ENCODE results near the gene OXNAD1.

The OXNAD1 gene

DNA sequence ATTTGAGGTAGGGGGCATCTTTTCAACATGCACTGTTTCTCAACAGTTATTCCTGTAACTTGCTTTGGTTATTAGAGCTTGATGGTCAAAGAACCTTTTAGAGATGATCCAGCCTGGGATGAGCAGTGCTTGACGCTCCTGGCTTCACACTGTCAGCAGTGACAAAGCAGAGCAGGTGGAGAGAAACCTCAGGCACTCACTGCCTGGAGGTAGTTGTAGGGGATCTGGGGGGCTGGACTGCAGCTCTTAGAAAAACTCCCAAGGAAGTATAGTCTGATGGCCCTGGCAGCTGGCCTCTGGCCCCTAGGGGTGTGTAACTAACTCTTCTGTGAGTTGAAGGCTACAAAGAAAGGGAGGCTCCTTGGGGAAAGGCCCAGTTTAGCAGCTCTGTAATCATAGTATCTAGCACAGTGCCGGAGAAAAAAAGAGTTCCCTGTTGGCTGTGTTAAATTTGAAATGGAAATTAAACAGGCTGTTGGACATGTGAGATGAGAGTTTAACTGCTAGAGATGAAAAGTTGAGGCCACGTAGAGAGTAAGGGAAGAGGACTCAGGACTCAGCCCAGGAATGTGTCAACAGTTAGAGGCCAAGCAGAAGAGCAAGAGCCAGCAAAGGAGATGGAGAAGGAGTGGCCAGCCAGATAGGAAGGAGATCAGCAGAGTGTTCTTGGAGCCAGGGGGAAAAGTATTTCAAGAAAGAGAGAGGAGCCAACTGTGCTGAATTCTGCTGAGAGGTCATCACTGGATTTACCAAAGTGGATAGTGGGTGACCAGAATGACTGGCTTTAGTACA, 14.2 kb downstream of the OXNAD1 start:
- no peak for DNase-seq
- H3K4me1 Mint-ChIP-seq: no peaks in the 10 kb centered on the region
- TF ChIP-seq CTCF (IDR thresholded peaks at IDR 0.05): no peak
- peaks cover 24% of the 10 kb centered on the region for H3K36me3 Mint-ChIP-seq (ENCODE audit: low read depth)
- H3K4me3 Mint-ChIP-seq: no peak overlapping the region
- no peak overlapping the region for H3K27ac Mint-ChIP-seq
- no peaks in the 10 kb centered on the region for H3K27me3 Mint-ChIP-seq (ENCODE audit: low read depth, poor library complexity)
- H3K9me3 Mint-ChIP-seq: no peaks in the 10 kb centered on the region

- no peak overlapping the region for H3K27ac Mint-ChIP-seq
- DNase-seq: no peak
Observed at GRCh38 chr3:16280671-16281070, 15.7 kb downstream of the OXNAD1 start.

GRCh38 chr3:16284633-16285032, 19.6 kb downstream of the OXNAD1 start:
- no peak for DNase-seq
- Mint-ChIP-seq H3K27me3 (ENCODE audit: low read depth, poor library complexity) (no peaks in the 10 kb centered on the region), H3K27ac (peak overlapping the region; percentile 7), H3K4me1 (peaks cover 6% of the 10 kb centered on the region), H3K36me3 (ENCODE audit: low read depth) (peaks cover 17% of the 10 kb centered on the region), H3K4me3 (no peak overlapping the region), H3K9me3 (no peaks in the 10 kb centered on the region)
- TF ChIP-seq CTCF (IDR thresholded peaks at IDR 0.05): no peak

More at GRCh38 chr3:16280671-16281070, 15.7 kb downstream of the OXNAD1 start:
- Mint-ChIP-seq H3K36me3 (ENCODE audit: low read depth) (peaks cover 24% of the 10 kb centered on the region), H3K4me3 (no peak overlapping the region), H3K4me1 (no peaks in the 10 kb centered on the region), H3K9me3 (no peaks in the 10 kb centered on the region), H3K27me3 (ENCODE audit: low read depth, poor library complexity) (no peaks in the 10 kb centered on the region)
- no peak for TF ChIP-seq CTCF (IDR thresholded peaks at IDR 0.05)

DNA sequence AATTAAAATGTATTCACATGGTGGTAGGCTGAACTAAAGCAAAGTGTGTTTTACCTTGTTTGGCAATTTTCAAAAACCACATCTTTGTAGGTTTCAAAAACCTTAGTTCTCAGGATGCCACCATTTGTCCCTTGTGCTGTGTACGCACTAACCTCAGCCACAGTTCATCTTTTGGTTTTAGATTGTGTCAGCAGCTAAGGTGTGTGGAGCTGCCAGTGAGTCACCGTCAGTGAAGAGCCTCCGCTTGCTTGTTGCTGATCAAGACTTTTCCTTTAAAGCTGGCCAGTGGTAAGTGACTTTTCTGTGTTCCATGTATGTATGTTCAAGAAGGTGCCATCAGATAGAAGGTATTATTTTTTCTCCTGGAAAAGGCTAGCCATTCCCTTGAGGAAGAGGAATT, 21.1 kb downstream of the OXNAD1 start:
- peaks cover 26% of the 10 kb centered on the region for H3K36me3 Mint-ChIP-seq (ENCODE audit: low read depth)
- no peak overlapping the region for H3K4me3 Mint-ChIP-seq
- H3K27me3 Mint-ChIP-seq (ENCODE audit: low read depth, poor library complexity): no peaks in the 10 kb centered on the region
- no peak overlapping the region for H3K27ac Mint-ChIP-seq
- no peak for DNase-seq
- H3K9me3 Mint-ChIP-seq: no peaks in the 10 kb centered on the region
- H3K4me1 Mint-ChIP-seq: peaks cover 6% of the 10 kb centered on the region
- TF ChIP-seq CTCF (IDR thresholded peaks at IDR 0.05): no peak

DNA sequence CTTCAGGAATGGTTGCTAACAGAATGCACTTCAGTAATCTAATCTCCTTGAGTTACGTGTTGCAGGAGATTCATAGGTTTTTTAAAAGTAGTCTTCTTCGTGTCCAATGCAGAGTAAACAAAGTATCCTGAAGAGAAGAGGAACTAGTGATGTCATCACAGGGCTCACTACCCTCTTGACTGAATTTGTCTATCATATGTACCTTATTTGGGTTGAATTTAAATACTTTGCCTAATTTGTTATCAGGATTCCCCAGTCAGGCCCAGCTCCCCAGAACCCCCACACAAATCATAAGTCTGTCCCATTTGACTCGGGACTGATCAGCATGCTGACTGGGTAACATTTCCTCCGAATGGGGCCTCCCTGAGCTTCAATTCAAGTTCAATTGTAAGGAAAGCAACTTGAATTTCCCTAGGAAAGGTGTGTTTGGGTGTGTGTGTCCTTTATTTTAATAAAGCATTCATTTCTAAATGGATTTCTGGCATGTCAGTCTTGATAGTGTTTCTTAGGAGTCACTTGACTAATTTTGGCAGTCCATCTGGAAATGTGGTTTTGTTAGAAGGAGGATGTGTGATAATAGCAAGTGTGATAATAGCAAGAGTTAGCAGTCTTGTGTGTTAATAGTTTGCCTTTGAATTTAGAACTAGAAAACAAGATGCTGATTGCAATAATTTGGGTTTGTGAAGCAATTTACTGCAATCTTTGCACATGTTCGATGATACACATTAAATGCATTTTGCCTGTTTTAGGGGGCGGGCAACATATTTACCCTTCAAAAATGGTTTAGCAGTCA, 21.9 kb downstream of the OXNAD1 start:
- H3K4me3 Mint-ChIP-seq: no peak overlapping the region
- no peak for DNase-seq
- H3K36me3 Mint-ChIP-seq (ENCODE audit: low read depth): peaks cover 34% of the 10 kb centered on the region
- H3K27ac Mint-ChIP-seq: no peak overlapping the region
- no peaks in the 10 kb centered on the region for H3K9me3 Mint-ChIP-seq
- TF ChIP-seq CTCF (IDR thresholded peaks at IDR 0.05): no peak
- peaks cover 6% of the 10 kb centered on the region for H3K4me1 Mint-ChIP-seq
- H3K27me3 Mint-ChIP-seq (ENCODE audit: low read depth, poor library complexity): no peaks in the 10 kb centered on the region

Data from nephron progenitor cell (in vitro differentiated cells).